Left lung (tissue), 10 donors: Measurements from ENCODE around the gene KATNAL1. TPM values are rescaled to one million over a fixed set of nuclear protein-coding genes. Genes with fewer than 3 reads are reported as not detected.

ENCODE experiments used
- ATAC-seq: fragments of 200-7000 bp; cut with Tn5 transposase; one replicate; pipeline ENCODE4 v1.9.1; 2020; ENCODE audit warnings: moderate library complexity
- DNase-seq, 4 donors: peaks; one replicate each; pipeline ENCODE4 v3.0.0-alpha.2; 2013 to 2020
- H3K27ac ChIP-seq, 2 donors: fragments of 200-600 bp; sonication (generic) in 1 of 2; one replicate each; pipeline versions ENCODE4 v1.5.0 to v1.8.0; 2020 to 2021
- H3K27me3 ChIP-seq, 2 donors: fragments of 200-600 bp; sonication (generic) in 1 of 2; one replicate each; pipeline versions ENCODE4 v1.5.0 to v1.8.0; 2020 to 2021
- H3K36me3 ChIP-seq, 2 donors: fragments of 200-600 bp; sonication (generic) in 1 of 2; one replicate each; pipeline versions ENCODE4 v1.5.0 to v1.8.0; 2020 to 2021
- H3K4me1 ChIP-seq, 2 donors: fragments of 200-600 bp; one replicate each; pipeline ENCODE4 v1.8.0; 2021
- H3K4me3 ChIP-seq, 2 donors: fragments of 200-600 bp; sonication (generic) in 1 of 2; one replicate each; pipeline versions ENCODE4 v1.5.0 to v1.8.0; 2020 to 2021; ENCODE audit warnings: mild to moderate bottlenecking in 1 of 2
- H3K9me3 ChIP-seq, 2 donors: fragments of 200-600 bp; sonication (generic) in 1 of 2; one replicate each; pipeline versions ENCODE4 v1.5.0 to v1.8.0; 2020 to 2021
- intact Hi-C, 2 donors: fragments of 100-400 bp; cut with DNase I; formaldehyde crosslinking; loops; one replicate each; pipeline versions ENCODE4 v1.11.2 to v1.14.2; 2022
- polyA plus RNA-seq, 6 donors: library from polyadenylated mRNA; unstranded; fragments of 120-200 nt; gene quantifications; one replicate each; pipeline ENCODE4 v1.2.1, GENCODE V29; 2013; ENCODE audit not compliant: insufficient read length in 6 of 6
- total RNA-seq, 2 donors: library from RNA; stranded (reverse); fragmentation: NEBNext Ultra II Directional; extraction: Animal tissue kit (Norgen Biotek cat#: 25700); gene quantifications; one replicate each; pipeline ENCODE4 v1.2.1, GENCODE V29; 2021
- TF ChIP-seq, protein P1 (sequence below), 2 donors: fragments of 200-600 bp; sonication (generic) in 1 of 2; IDR thresholded peaks; one replicate each; pipeline versions ENCODE4 v1.5.0 to v1.8.0; 2021; ENCODE audit warnings: antibody characterized with exemption in 2 of 2
- donor health status: DM: no; HTN: yes; CAD: no.
- donor health status: DM: no; HTN: no; CAD: no.

Gene KATNAL1
- total and polyA plus RNA-seq, 8 donors = 13.9 to 24.9 (median 16.2) TPM

DNA sequence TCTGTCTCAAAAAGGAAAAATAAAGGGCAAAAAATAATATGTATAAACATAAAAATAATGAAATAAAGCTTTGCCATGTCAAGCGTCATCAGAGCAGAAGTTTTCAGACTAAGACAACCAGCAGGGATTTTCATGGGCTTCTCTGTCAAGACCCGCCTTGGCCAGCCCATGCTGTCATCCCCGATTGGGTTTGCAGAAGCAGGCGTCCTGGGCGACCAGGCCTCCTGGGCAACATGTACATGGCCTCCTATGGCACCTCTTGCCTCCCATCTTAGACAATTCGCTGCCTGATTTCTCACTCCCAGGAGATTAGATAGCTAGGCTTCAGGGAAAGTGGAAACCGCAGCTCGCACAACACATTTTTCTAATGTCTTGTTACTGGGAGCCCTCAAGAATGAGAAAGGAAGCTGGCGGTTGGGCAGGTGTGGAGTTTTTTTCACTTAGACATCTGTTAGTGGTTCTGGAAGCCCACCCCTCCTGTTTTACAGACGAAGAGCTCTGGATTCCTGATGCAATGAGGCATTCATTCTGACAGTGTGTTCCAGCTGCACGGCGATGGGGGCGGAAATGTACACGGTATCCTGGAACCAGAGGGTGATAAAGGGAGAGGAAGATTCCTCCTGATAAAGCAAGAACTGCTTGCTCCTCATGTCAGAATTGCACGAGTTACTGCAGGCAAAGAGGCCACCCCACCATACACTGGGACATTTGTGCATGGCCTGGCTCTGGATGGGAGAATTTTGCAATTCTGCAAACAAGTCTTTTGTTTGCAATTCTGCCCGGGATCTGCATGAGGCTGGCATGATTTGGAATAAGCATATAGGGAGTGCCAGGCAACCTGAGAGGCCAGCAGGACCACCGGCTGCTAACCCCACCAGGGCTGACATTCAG lies 47.4 kb upstream of the KATNAL1 start:
- H3K27ac ChIP-seq = no peak overlapping the region
- DNase-seq (no peak), ATAC-seq (no peak)
- no peak overlapping the region for H3K4me3 ChIP-seq
- intact Hi-C loops = no loop called here
- H3K9me3 ChIP-seq = no peaks in the 10 kb centered on the region
- H3K4me1 ChIP-seq = peaks cover 0 to 9% of the 10 kb centered on the region in 2 donors
- H3K36me3 ChIP-seq = no peaks in the 10 kb centered on the region
- no peaks in the 10 kb centered on the region for H3K27me3 ChIP-seq
- TF ChIP-seq, protein P1, sequence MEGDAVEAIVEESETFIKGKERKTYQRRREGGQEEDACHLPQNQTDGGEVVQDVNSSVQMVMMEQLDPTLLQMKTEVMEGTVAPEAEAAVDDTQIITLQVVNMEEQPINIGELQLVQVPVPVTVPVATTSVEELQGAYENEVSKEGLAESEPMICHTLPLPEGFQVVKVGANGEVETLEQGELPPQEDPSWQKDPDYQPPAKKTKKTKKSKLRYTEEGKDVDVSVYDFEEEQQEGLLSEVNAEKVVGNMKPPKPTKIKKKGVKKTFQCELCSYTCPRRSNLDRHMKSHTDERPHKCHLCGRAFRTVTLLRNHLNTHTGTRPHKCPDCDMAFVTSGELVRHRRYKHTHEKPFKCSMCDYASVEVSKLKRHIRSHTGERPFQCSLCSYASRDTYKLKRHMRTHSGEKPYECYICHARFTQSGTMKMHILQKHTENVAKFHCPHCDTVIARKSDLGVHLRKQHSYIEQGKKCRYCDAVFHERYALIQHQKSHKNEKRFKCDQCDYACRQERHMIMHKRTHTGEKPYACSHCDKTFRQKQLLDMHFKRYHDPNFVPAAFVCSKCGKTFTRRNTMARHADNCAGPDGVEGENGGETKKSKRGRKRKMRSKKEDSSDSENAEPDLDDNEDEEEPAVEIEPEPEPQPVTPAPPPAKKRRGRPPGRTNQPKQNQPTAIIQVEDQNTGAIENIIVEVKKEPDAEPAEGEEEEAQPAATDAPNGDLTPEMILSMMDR (IDR thresholded peaks at IDR 0.05) = no peak

DNA sequence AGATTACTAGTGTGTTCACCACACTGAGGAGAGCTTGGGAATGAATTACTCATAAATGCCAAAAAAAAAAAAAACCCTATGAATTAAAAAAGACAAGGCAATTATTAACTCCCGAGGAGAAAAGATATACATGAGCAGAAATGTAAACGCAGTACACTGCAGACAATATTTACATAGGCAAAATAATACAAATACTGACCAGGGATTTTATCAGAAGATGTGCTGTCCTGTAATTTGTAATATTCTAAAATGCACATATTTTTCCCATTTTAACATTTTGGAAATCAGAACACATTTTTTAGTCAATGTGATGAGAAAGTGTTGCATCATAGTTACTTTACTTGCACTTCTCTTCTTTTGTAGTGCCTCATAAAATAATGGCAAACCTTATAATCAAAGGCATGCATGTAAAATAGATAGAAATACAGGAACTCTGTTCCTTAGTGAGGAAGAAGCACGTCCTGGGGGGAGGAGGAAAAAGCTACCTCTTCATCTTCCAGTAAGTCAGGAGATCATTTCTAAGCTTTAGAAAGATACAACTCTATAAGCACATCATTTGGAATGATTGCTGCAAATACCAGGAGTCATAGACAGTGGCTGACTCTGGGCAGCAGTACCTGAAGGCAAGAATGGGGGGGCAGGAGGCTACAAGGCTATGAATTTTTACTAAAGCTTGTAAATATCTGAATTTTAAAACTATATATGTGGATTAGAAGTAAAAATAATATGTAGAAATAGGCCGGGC lies 46.3 kb upstream of the KATNAL1 start:
- Histone ChIP-seq H3K4me1 (peaks cover 0 to 9% of the 10 kb centered on the region in 2 donors), H3K27ac (no peak overlapping the region), H3K4me3 (no peak overlapping the region), H3K27me3 (no peaks in the 10 kb centered on the region), H3K36me3 (no peaks in the 10 kb centered on the region), H3K9me3 (no peaks in the 10 kb centered on the region)
- intact Hi-C loops = no loop called here
- ATAC-seq = no peak
- DNase-seq = no peak
- TF ChIP-seq, protein P1 (IDR thresholded peaks at IDR 0.05) = no peak

DNA sequence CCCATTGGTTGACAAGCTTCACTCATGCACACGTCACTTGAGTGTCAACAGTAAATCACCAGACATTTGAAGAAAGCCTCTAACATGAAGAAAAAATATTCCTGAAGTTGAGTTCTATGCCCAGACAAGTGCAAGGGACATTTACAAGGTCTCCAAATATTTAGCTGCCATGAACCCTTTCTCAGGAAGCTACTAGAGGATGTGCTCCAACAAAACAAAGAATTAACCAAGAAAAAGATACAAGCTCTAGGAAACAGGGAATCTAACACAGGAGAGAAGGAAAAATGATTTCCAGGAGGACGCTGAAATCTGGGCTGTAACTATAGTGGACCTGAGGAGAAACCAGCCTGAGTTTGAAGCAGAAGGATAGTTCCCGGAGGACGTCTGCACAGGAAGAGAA lies 45.7 kb upstream of the KATNAL1 start:
- intact Hi-C loops = no loop called here
- DNase-seq (no peak), ATAC-seq (no peak)
- no peaks in the 10 kb centered on the region for H3K27me3 ChIP-seq
- peaks cover 0 to 9% of the 10 kb centered on the region in 2 donors for H3K4me1 ChIP-seq
- H3K27ac ChIP-seq = no peak overlapping the region
- TF ChIP-seq, protein P1 (IDR thresholded peaks at IDR 0.05) = no peak
- H3K9me3 ChIP-seq = no peaks in the 10 kb centered on the region
- no peak overlapping the region for H3K4me3 ChIP-seq
- H3K36me3 ChIP-seq = no peaks in the 10 kb centered on the region

DNA sequence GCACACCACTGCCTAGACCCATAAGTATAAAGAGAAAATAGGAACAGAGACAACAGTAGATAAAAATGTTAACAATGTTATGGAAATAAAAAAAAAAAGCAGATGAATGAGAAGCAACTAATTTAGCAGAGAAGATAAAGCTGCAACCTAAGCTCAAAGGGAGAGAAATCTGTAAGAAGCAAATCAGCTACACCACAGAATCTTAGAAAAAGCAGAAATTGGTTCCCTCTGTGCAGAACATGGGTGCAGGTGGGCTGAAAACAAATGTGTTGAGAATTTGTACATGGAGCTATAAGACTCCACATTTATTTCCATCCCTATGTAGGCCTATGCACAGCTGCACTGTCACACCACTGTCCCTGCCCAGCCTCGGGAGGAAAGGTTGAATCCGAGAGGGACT lies 44.8 kb upstream of the KATNAL1 start:
- ATAC-seq = no peak
- no peaks in the 10 kb centered on the region for H3K27me3 ChIP-seq
- no peaks in the 10 kb centered on the region for H3K36me3 ChIP-seq
- no peaks in the 10 kb centered on the region for H3K9me3 ChIP-seq
- no peak for DNase-seq
- intact Hi-C loops = no loop called here
- no peak overlapping the region for H3K27ac ChIP-seq
- H3K4me3 ChIP-seq = no peak overlapping the region
- peaks cover 0 to 9% of the 10 kb centered on the region in 2 donors for H3K4me1 ChIP-seq
- TF ChIP-seq, protein P1 (IDR thresholded peaks at IDR 0.05) = no peak

DNA sequence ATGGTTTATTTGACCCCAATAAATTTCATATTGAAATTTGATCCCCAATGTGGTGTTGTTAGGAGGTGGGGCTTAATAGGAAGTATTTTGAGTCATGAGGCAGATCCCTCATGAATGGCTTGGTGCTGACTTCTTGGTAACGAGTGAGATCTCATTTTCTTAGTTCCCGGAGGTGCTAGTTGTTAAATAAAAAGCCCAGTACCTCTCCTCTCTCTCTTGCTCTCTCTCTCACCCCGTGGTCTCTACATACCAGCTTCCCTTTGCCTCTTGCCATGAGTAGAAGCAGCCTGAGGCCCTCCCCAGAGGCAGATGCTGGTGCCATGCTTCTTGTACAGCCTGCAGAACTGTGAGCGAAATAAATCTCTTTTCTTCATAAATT lies 39.4 kb upstream of the KATNAL1 start:
- no peaks in the 10 kb centered on the region for H3K4me1 ChIP-seq
- no peaks in the 10 kb centered on the region for H3K9me3 ChIP-seq
- no peaks in the 10 kb centered on the region for H3K36me3 ChIP-seq
- no peaks in the 10 kb centered on the region for H3K27me3 ChIP-seq
- no peak for DNase-seq
- H3K4me3 ChIP-seq = no peak overlapping the region
- intact Hi-C loops = no loop called here
- no peak overlapping the region for H3K27ac ChIP-seq
- no peak for ATAC-seq
- TF ChIP-seq, protein P1 (IDR thresholded peaks at IDR 0.05) = no peak
